ENCODE results near the gene SLC33A1.
A peak's percentile ranks its signal among the peaks of the same experiment; 100 is the strongest.

SLC33A1 gene

DNA sequence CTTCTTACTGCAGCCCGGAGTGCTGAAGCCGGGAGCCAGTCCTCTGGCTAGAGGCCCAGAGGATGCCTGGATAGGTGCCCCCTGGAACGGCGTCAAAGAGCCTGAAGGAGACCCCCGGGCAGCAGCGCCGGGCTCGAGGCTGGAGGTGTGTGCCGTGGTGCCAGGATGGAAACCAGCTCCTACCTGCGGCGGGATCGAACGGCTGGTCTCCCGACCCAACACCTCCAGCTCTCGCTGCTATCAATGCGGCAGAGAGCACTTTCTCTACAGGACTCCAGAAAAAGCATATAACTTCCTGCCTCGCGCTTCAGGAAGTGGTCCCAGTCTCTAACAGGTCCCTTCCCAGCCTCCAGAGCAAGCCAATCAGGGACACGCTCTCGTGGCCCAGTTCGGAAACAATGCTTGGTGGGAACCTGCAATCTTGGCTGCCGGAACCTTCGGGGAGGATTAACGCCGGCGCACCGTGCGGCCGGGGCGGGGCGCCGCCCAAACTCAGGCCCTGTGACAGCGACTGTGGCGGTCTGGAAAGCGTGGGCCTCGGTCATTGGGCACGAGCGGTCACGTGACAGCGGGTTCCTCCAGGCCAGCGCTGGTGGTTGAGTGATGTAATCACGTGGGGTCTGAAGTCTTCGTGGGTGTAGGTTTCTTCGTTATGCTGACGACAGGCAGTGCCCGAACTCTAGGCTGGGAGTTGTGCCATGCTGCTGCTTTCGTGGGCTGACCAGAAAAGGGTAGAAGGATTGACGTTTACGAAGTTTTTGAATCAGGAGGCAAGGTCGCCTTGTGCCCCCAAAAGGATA, at the start of gene SLC33A1:
Gene SLC33A1 (minus strand): TSS at position 287 of the 800 bp plus-strand sequence. CDS start 430 bp downstream, outside the sequence.
- DNase-seq (ENCODE audit: extremely low read depth, low read depth), result peak; percentile 97
- H3K4me3 ChIP-seq (replicated peaks; ENCODE audit: low read depth, low read length), result peak within 1 kb of the TSS; percentile 70
- TF ChIP-seq, protein P1, sequence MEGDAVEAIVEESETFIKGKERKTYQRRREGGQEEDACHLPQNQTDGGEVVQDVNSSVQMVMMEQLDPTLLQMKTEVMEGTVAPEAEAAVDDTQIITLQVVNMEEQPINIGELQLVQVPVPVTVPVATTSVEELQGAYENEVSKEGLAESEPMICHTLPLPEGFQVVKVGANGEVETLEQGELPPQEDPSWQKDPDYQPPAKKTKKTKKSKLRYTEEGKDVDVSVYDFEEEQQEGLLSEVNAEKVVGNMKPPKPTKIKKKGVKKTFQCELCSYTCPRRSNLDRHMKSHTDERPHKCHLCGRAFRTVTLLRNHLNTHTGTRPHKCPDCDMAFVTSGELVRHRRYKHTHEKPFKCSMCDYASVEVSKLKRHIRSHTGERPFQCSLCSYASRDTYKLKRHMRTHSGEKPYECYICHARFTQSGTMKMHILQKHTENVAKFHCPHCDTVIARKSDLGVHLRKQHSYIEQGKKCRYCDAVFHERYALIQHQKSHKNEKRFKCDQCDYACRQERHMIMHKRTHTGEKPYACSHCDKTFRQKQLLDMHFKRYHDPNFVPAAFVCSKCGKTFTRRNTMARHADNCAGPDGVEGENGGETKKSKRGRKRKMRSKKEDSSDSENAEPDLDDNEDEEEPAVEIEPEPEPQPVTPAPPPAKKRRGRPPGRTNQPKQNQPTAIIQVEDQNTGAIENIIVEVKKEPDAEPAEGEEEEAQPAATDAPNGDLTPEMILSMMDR (IDR thresholded peaks at IDR 0.05; ENCODE audit: low read depth, low read length, missing control alignments), result no peak

DNA sequence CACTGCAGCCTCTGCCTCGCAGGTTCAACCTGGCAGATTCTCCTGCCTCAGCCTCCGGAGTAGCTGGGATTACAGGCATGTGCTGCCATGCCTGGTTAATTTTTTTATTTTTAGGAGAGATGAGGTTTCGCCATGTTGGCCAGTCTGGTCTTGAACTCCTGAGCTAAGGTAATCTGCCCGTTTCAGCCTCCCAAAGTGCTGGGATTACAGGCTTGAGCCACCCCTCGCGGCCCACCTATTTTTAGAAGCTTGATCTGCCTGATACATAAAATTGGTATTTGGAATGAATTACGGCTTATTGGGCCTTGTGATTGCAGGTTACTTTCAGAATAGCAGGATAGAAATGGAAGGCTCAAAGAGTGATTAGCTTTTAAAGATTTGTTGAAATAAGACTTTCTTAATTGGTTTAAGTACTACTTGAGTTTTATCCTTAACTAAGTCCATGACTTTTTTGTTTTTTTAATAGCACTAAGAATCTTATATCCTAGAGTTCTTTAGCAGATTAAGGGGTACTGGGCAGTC, 41.2 kb upstream of the SLC33A1 start:
- no peak for DNase-seq (ENCODE audit: extremely low read depth, low read depth)
- TF ChIP-seq, protein P1 (IDR thresholded peaks at IDR 0.05; ENCODE audit: low read depth, low read length, missing control alignments), result no peak
- no peak overlapping the region for H3K4me3 ChIP-seq (replicated peaks; ENCODE audit: low read depth, low read length)

GRCh38 chr3:155891321-155891720, 37.1 kb upstream of the SLC33A1 start:
- TF ChIP-seq, protein P1 (IDR thresholded peaks at IDR 0.05; ENCODE audit: low read depth, low read length, missing control alignments), result no peak
- H3K4me3 ChIP-seq (replicated peaks; ENCODE audit: low read depth, low read length), result no peak overlapping the region

DNA sequence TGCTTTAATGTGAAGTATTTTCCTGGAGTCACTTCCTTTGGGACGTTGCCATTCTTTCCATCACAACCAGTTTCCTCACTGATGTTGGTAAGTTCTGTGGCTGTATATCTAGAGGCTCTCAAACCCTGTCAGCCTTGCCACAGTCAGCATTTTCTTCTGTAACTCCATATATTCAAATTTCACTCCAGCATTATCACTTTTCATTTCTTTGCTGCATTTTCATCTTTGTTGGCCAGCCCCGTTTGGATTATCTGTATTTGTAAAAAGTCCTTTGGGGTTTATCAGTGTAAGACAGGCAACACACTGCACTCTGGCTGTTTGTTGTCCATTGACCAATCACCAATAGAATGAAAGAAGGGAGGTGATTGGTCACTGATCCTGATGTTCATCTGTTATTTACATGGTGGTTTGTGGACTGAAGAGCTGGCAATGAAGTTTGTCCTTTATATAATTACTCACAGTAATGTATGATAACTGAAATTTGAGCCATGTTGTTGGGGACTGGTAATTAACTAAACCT, 36.5 kb upstream of the SLC33A1 start:
- DNase-seq (ENCODE audit: extremely low read depth, low read depth), result no peak
- TF ChIP-seq, protein P1 (IDR thresholded peaks at IDR 0.05; ENCODE audit: low read depth, low read length, missing control alignments), result no peak
- no peak overlapping the region for H3K4me3 ChIP-seq (replicated peaks; ENCODE audit: low read depth, low read length)

More at GRCh38 chr3:155891321-155891720, 37.1 kb upstream of the SLC33A1 start:
- no peak for DNase-seq (ENCODE audit: extremely low read depth, low read depth)

- no peak for DNase-seq (ENCODE audit: extremely low read depth, low read depth)
- TF ChIP-seq, protein P1 (IDR thresholded peaks at IDR 0.05; ENCODE audit: low read depth, low read length, missing control alignments), result no peak
- no peak overlapping the region for H3K4me3 ChIP-seq (replicated peaks; ENCODE audit: low read depth, low read length)
Measured at GRCh38 chr3:155889952-155890351, 35.7 kb upstream of the SLC33A1 start.

GRCh38 chr3:155889212-155889611, 35.0 kb upstream of the SLC33A1 start:
- no peak overlapping the region for H3K4me3 ChIP-seq (replicated peaks; ENCODE audit: low read depth, low read length)
- TF ChIP-seq, protein P1 (IDR thresholded peaks at IDR 0.05; ENCODE audit: low read depth, low read length, missing control alignments), result no peak
- no peak for DNase-seq (ENCODE audit: extremely low read depth, low read depth)
